DMS79 treated with DMSO at 0.1 percent for 48 hours (cell line): Measurements from ENCODE around the gene GALNT17.

Source experiments
- DNase-seq: peaks from one replicate; lab custom pipeline; 2025; lab: John Stamatoyannopoulos, UW

The GALNT17 gene

GRCh38 chr7:71402684-71403083, 270.7 kb downstream of the GALNT17 start:
- DNase-seq, result no peak

- no peak for DNase-seq
Observed at GRCh38 chr7:71403202-71403946, 271.4 kb downstream of the GALNT17 start.

DNA sequence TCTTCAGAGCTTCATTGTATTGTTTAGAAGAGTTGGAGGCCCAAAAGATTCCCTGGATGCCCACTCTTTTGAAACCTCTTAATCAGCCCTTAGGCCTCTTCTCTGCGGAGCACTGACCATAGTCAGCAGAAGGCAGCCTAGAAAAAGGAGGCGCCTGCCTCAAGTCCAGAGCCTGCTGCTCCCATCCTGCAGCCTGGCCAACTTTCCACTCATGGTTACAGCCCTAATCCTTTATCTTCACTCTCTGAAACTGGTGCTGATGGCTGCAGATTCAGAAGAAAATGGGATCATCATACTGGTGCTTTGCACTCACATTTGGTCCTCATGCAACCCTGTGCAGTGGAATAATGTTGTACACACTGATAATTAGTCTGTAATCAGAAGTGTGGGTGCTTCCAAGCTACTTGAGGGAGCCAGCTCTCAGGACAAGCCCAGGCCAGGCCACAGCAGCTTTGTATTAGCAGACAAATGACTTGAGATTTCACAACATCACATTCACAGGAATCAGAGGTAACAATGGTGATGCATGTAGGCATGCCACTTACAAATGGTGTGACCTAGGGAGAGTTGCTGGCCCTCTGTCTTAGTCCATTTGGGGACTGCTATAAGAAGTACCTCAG, 272.9 kb downstream of the GALNT17 start:
- DNase-seq, result no peak

- DNase-seq, result no peak
Observed at GRCh38 chr7:71408271-71408670, 276.3 kb downstream of the GALNT17 start.

GRCh38 chr7:71409550-71410157, 277.7 kb downstream of the GALNT17 start:
- DNase-seq, result no peak

GRCh38 chr7:71411475-71411874, 279.5 kb downstream of the GALNT17 start:
- DNase-seq, result no peak

DNA sequence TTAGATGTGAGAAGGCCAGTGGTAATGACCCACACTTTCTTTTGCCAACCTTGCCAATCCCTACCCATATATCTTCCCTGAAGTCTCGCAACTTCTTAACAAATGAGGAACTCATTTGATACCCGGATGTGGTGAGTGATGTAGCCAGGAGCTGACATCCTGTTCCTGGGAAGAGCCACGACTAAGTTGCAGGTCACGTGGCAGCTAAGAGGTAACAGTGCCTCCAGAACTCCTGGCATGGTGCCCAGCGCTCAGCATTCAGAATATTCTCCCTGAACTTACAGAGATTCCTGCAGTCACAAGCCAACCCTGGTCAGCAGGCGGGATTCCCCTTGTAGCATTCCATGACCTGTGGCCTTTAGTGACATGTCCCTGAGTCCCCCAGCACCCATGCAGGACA, 282.5 kb downstream of the GALNT17 start:
- no peak for DNase-seq

DNA sequence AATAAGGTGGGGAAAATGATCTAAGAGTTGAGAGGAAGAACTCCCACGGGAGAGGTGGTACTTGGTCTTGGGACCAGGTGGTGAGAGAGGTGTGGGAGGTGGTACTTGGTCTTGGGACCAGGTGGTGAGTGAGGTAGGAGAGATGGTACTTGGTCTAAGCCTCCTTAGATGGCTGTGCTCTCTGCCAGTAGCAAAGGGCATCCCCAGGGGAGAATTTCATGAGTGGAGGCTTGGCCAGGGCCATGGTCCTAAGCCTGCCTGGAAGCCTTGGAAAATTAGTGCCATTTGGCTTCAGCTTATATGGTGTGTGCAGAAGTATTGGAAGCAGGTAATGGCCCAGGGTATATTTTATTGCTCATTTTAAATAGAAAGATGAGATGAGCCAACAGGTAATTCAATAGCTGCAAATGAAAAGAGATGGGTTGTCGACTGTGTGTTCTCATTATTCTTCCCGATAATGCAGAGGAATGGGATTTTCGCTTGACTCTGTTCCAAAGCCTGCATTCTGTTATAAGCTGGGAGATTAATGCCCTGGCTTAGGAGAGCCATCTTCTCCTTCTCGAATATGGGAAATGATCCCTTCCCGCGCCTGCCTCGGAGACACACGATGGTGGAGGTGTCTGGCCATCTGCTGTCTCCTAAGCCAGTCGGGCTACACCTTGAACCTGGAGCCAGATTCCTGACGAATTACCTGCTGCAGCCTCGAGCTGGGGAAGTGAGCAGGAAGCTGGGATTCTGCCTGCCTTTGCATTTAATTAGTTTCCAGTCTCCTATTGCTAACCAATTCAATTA, 287.8 kb downstream of the GALNT17 start:
- DNase-seq, result no peak

- DNase-seq, result no peak
Observed at GRCh38 chr7:71422104-71422503, 290.2 kb downstream of the GALNT17 start.

- DNase-seq, result no peak
Observed at GRCh38 chr7:71424166-71425035, 292.5 kb downstream of the GALNT17 start.

- no peak for DNase-seq
Observed at GRCh38 chr7:71429083-71429482, 297.1 kb downstream of the GALNT17 start.

- DNase-seq, result no peak
Observed at GRCh38 chr7:71430246-71430645, 298.3 kb downstream of the GALNT17 start.

- DNase-seq, result no peak
Observed at GRCh38 chr7:71439321-71439720, 307.4 kb downstream of the GALNT17 start.

- DNase-seq, result no peak
Observed at GRCh38 chr7:71442492-71443190, 310.7 kb downstream of the GALNT17 start.

DNA sequence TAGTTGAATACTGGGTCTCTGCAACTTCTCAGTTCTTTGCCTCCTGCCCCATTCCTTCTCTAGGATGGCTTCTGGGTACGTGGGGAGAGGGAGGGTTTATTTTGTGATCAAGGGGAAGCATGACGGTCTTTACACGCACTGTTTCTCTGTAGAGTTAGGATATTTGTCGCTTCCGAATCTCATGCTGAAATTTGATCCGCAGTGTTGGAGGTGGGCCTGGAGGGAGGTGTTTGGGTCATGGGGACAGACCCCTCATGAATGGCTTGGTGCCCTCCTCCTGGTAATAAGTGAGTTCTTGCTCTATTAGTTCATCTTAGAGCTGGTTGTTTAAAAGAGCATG, 311.2 kb downstream of the GALNT17 start:
- DNase-seq, result no peak

DNA sequence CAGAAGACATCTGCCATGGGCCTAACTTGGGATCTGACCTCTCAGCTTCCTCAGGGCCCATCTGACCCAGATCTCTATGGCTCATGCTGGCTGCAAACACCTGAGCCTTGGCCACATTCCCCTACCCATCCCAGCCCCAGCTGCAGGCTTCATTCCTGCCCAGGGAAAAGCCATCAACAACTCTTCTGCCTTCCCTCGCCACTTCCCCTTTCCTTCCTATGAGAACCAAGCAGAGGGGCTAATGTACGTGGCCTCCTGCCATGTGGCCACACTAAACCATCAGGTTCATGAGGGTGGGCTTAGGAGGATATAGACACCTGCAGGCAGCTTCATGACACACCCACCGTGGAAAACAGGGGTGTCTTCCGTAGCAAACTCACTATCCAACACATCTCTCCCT, 312.2 kb downstream of the GALNT17 start:
- no peak for DNase-seq

DNA sequence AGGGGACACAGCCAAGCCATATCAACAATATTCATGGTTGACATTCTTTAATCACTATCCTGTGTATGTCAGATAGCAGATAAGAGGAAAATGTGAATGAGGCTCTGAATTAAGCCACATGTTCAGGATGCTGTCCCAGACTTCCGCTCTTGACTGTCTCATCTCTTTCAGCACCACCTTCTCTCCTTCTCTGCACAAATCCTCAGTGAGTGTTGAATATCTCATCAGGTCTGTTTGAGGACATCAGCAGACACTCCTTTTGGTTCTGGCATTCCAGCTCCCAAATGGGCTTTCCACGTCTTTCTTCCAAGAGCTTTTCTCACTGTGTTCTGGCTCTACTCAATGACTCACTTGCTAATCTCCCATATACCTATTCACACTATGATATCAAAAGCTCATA, 321.7 kb downstream of the GALNT17 start:
- DNase-seq, result no peak

DNA sequence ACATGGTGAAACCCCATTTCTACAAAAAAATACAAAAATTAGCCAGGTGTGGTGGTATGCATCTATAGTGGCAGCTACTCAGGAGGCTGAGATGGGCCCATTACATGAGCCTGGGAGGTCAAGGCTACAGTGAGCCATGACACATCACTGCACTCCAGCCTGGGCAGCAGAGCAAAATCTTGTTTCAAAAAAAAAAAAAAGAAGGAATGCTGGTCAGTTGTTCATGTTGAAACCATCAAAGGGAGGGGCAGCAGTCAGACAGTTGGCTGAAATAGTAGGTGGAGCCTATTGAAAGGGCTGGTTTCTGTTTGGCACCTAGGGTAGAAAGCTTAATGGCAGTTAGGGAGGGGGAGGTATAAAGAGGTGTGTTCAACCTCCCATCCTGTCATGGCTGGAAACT, 323.0 kb downstream of the GALNT17 start:
- DNase-seq, result no peak

DNA sequence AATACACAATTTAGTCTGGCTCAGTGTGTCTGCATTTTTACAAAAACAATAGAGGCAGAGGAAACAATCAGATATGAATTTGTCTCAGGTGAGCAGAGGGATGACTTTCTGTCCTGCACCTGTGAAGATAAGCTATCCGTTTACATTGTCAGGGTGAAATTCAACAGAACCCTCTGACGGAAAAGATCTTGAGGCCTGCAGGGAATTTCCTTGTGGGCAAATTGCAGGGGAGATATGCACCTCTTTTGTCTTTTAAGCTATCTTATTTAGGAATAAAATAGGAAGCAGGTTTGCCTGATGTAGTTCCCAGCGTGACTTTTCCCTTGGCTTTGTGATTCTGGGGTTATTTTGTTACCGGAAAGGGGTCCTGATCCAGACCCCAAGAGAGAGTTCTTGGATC, 325.1 kb downstream of the GALNT17 start:
- no peak for DNase-seq

GRCh38 chr7:71457846-71458590, 326.1 kb downstream of the GALNT17 start:
- DNase-seq, result no peak
